AG09309 (cell line): ENCODE measurements around the gene ADK.

Source experiments
- DNase-seq: peaks from one replicate; pipeline ENCODE4 v3.0.0-alpha.2; 2010; ENCODE audit warnings: low read depth
- H3K4me3 ChIP-seq: 2 replicates; pipeline ENCODE4 v1.5.1; 2011; ENCODE audit warnings: mild to moderate bottlenecking, low read depth, low read length, moderate library complexity; ENCODE audit not compliant: control insufficient read depth
- TF ChIP-seq, protein P1 (sequence below): IDR thresholded peaks from 2 replicates; pipeline ENCODE4 v1.5.1; 2011; ENCODE audit warnings: mild to moderate bottlenecking, low read depth, low read length, inconsistent platforms; ENCODE audit not compliant: insufficient read depth, control insufficient read depth; ENCODE audit errors: missing control alignments

ADK gene

DNA sequence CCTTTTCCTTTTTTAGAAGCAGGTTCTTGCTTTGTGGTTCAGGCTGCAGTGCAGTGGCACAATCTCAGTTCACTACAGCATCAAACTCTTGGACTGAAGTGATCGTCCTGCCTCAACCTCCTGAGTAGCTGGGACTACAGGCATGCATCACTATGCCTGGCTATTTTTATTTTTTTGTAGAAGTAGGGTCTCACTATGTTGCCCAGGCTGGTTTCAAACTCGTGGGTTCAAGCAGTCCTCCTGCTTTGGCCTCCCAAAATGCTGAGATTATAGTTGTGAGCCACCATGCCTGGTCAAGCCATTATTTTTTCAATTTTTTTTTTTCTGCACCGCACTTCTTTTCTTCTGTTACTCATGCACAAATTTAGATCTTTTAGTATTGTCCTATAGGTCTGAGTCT is 154.7 kb downstream of the ADK start:
- TF ChIP-seq, protein P1, sequence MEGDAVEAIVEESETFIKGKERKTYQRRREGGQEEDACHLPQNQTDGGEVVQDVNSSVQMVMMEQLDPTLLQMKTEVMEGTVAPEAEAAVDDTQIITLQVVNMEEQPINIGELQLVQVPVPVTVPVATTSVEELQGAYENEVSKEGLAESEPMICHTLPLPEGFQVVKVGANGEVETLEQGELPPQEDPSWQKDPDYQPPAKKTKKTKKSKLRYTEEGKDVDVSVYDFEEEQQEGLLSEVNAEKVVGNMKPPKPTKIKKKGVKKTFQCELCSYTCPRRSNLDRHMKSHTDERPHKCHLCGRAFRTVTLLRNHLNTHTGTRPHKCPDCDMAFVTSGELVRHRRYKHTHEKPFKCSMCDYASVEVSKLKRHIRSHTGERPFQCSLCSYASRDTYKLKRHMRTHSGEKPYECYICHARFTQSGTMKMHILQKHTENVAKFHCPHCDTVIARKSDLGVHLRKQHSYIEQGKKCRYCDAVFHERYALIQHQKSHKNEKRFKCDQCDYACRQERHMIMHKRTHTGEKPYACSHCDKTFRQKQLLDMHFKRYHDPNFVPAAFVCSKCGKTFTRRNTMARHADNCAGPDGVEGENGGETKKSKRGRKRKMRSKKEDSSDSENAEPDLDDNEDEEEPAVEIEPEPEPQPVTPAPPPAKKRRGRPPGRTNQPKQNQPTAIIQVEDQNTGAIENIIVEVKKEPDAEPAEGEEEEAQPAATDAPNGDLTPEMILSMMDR: no peak
- no peak overlapping the region for H3K4me3 ChIP-seq
- no peak for DNase-seq

DNA sequence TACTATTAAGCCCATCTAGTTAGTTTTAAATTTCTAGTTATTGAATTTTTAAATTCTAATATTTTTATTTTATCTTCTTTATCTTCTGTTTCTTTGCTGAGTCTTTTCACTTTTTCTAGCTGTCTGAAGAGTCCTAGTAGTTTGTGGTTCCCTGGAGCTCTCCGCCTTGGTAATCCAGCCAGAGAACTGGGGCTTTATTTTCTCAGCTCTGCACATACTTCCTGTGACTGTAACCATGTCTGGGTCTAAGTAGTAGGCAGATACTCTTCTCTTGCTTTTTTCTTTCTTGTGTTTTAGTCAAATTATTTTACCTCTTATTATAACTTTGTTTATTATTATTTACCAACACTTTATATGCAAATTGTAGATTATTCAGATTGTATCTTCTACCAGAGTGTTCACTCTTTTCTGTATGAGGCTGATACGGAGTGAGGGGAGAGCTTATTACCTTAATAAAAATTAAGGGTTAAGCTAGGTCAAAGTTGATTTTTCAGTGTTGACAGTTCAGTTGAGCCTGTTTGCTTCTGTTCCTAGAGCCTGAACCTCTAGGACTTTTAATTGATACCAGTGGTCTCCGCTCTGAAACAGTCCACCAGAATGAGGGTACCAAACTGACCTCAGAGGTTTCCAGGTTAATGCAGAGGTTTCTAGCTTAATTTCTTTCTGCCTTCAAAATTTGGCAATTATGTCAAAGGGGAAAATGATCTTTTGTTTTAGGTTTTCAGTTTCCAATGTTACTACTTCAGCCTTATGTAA is 155.4 kb downstream of the ADK start:
- no peak overlapping the region for H3K4me3 ChIP-seq
- DNase-seq: no peak
- TF ChIP-seq, protein P1: no peak

DNA sequence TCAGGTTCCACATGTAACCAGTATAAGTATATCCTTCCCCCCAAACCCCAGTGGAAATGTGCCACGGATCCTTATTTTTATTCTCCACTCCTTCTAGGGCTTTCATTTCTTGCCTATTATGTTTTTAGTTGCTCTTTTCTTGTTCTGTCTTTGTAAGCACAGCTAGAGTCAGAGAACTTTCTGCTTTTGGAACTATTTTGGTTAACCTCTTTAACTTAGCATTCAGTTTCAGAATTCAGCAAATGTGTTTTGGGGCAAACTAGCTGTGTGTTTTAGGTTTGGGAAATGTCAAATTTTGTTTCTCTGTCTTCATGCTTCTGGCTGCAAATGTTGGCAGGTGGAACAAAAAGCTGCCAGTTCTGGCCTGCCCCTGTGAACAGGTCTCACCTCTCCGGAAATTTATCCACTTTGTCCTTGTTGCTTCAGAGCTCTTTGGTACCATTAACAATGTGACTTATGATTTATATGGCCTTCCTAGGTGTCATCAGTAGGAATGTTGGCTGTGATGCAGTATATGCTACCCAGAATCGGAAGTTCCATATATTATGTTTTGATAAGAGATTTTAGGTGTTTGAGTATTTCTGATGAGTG is 156.1 kb downstream of the ADK start:
- TF ChIP-seq, protein P1: no peak
- DNase-seq: no peak
- H3K4me3 ChIP-seq: no peak overlapping the region

DNA sequence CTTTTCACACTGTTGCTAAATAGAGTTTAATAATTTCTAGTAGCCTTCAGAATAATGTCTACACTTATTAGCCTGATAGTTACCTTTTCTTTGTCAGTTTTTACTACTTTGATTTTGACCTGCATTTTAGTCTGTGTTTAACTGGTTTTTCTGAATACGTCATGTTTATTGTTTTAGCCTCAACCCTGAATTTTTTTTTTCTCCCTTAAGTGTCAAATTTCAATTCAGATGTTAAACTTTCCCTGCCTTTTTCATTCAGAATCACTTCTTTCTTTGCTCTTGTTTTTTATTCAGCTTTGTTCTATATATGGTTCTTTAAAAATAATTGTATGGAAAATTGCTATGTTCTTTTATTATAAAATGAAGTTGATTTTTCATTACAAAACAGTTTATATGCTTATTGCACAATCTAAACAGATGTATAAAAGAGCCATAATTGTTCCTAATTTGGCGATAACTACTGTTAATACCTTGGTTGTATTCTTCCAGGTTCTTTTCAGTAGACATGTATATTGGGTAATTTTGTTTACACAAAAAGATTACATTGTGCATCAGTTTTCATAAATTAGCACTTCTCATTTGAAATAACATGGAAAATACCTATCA is 159.7 kb downstream of the ADK start:
- no peak overlapping the region for H3K4me3 ChIP-seq
- DNase-seq: no peak
- TF ChIP-seq, protein P1: no peak

DNA sequence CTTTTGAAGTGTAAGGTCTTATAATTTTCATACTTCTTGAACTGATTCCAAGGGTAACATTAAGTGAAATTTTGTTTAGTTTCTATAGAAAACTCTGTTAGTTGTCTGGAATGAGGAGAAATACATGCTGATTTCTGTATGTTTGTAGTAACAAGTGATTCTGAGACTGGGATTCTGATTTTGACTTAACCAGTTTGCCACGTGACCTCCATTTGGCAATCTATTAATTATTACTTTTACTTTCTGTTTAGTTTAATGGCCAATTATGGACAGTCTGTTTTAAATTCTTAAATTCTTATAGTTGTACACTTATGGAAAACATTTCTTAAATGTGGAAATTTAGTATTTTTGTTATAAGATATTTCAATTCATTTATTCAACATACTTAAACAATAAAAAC is 163.1 kb downstream of the ADK start:
- no peak overlapping the region for H3K4me3 ChIP-seq
- TF ChIP-seq, protein P1: no peak
- no peak for DNase-seq

DNA sequence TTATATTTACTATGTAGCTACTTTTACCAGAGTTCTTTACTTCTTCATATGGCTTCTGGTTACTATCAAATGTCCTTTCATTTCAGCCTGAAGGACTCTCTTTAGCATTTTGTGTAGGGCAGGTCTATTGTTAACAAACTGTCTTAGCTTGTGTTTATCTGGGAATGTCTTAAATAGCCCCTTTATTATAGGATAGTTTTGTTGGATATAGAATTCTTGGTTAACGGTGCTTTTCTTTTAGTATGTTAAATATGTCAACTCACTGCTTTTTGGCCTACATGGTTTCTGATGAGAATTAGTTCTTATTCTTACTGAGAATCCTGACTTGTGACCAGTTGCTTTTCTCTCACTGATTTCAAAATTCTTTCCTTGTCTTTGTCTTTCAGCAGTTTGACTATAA is 169.0 kb downstream of the ADK start:
- DNase-seq: no peak
- TF ChIP-seq, protein P1: no peak
- H3K4me3 ChIP-seq: no peak overlapping the region

DNA sequence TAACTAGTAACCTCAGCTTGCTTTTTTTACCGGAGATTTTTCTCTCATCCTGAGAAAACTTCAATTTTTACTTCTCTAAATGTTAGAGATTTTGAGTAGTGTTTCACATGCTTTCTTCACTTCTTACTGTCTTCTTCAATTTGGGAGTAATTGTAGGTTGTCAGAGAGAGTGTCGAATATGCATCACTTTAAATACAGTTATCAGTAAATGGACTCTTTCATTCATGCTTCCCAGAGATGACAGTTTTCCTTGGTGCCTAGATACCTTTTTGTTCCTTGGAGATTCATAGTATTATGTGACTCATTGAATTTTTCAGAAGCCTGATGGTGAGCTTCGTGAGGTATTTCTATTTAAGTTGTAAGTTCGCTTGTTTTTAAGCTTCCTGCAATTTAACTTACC is 169.7 kb downstream of the ADK start:
- TF ChIP-seq, protein P1: no peak
- H3K4me3 ChIP-seq: no peak overlapping the region
- no peak for DNase-seq
